Ishikawa (cell line): ENCODE data around the gene KIF20B.

Source experiments
- CEBPB ChIP-seq: IDR thresholded peaks from 2 replicates; pipeline ENCODE4 v1.6.1; 2012
- CREB1 ChIP-seq: IDR thresholded peaks from 2 replicates; pipeline ENCODE4 v1.6.1; 2012; ENCODE audit warnings: low read depth
- EGR1 ChIP-seq: IDR thresholded peaks from 2 replicates; pipeline ENCODE4 v1.6.1; 2012
- EP300 ChIP-seq: IDR thresholded peaks from 2 replicates; pipeline ENCODE4 v1.6.1; 2012; ENCODE audit warnings: borderline replicate concordance
- FOXM1 ChIP-seq: IDR thresholded peaks from 2 replicates; pipeline ENCODE4 v1.6.1; 2012; ENCODE audit warnings: low read depth, borderline replicate concordance
- MAX ChIP-seq: IDR thresholded peaks from 2 replicates; pipeline ENCODE4 v1.6.1; 2012
- NFIC ChIP-seq: IDR thresholded peaks from 2 replicates; pipeline ENCODE4 v1.6.1; 2012
- RAD21 ChIP-seq: IDR thresholded peaks from 2 replicates; pipeline ENCODE4 v1.6.1; 2012; ENCODE audit warnings: low read depth
- REST ChIP-seq: IDR thresholded peaks from 2 replicates; pipeline ENCODE4 v1.6.1; 2012; ENCODE audit warnings: low read depth, mild to moderate bottlenecking
- TAF1 ChIP-seq: IDR thresholded peaks from 2 replicates; pipeline ENCODE4 v1.6.1; 2012; ENCODE audit warnings: low read depth, mild to moderate bottlenecking
- TCF12 ChIP-seq: IDR thresholded peaks from 2 replicates; pipeline ENCODE4 v1.6.1; 2012; ENCODE audit warnings: low read depth
- TEAD4 ChIP-seq: IDR thresholded peaks from 2 replicates; pipeline ENCODE4 v1.6.1; 2012
- USF1 ChIP-seq: IDR thresholded peaks from 2 replicates; pipeline ENCODE4 v1.6.1; 2012
- YY1 ChIP-seq: IDR thresholded peaks from 2 replicates; pipeline ENCODE4 v1.6.1; 2012; ENCODE audit warnings: low read depth
- ZBTB7A ChIP-seq: IDR thresholded peaks from 2 replicates; pipeline ENCODE4 v1.6.1; 2012; ENCODE audit warnings: low read depth

The KIF20B gene

DNA sequence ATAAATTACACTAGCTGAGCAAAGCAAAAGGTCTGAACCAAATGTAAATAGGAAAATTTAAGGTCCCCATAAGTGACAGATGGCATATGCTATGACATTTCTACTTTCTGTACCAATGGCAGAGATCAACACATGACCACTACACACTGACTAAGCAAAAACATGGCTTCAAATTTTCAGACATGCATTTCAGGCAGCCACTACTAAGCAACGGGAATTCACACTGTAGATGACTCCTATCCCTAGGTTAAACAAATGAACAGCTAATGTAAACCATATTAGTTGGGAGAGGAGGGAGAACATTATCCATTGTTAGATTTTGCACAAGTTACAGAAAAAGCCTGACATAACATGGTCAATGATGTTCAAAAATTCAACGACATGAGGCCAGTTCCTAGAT lies 11.4 kb upstream of the KIF20B start:
- TF ChIP-seq YY1 (no peak), MAX (no peak), NFIC (no peak), TCF12 (no peak), FOXM1 (no peak), USF1 (no peak), EGR1 (no peak), REST (no peak), TAF1 (no peak), CEBPB (no peak), EP300 (no peak), RAD21 (no peak), ZBTB7A (no peak)

DNA sequence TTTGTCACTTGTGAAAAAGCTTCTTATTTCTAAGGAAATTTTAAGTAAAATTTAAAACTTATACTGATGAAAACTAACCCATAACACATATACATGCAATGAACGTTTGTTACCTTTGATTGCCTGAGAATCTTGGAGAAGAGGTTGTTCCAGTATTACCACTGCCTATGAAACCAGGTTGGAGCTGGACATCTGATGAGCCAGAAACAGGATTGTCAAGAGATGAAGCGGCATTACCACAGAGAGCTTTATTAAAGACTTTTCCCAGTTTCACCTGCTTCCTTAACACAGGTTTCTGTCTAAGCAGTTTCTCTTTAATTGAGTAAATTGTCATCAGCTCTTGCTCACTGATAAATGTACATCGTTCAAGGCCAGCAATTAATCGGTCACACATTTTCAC lies 9.0 kb upstream of the KIF20B start:
- TF ChIP-seq NFIC (no peak), EGR1 (no peak), REST (no peak), YY1 (no peak), MAX (no peak), USF1 (no peak), TAF1 (no peak), TCF12 (no peak), ZBTB7A (no peak)

DNA sequence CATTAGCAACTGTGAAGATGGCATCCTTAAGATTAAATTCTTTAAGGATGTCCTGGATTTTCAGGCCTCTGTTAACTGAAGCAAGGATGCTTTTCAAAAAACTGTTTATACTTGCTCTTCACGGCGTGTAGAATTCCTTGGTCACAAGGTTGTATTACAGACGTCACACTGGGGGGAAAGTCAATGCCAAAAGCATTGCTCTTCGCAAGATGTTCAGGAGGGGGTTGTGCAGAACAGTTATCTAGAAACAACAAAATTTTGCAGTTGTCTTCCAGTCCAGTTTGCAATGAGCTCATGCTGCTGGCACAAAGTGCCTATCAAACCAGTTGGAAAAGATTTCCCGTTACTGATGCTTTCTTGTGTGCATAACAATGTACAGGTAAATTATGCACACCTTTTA lies 8.2 kb upstream of the KIF20B start:
- TF ChIP-seq TEAD4 (no peak), NFIC (no peak), EP300 (no peak), YY1 (no peak), REST (no peak), TAF1 (no peak), MAX (no peak), CREB1 (no peak), USF1 (no peak), CEBPB (no peak), TCF12 (no peak), FOXM1 (no peak), RAD21 (no peak)

GRCh38 chr10:89695307-89695706 lies 6.1 kb upstream of the KIF20B start:
- TF ChIP-seq CREB1 (no peak), NFIC (peak; percentile 58), RAD21 (no peak), TCF12 (peak; percentile 32; the same call in 1 of the 2 replicates), MAX (no peak), REST (no peak), EGR1 (no peak), CEBPB (0 out of 2 replicates have a peak, but pooled peaks have one; percentile 17), YY1 (0 out of 2 replicates have a peak, but pooled peaks have one; percentile 54), EP300 (no peak), TAF1 (no peak), ZBTB7A (no peak), FOXM1 (no peak), TEAD4 (peak; percentile 87), USF1 (no peak)
